Cerebellar nuclear complex (tissue), 1 donor: ENCODE measurements around the gene TNFAIP2.

Experiments used
- DNase-seq, 2 experiments: peaks; one replicate each; lab custom pipeline; 2025; lab: John Stamatoyannopoulos, UW

TNFAIP2 gene, protein sequence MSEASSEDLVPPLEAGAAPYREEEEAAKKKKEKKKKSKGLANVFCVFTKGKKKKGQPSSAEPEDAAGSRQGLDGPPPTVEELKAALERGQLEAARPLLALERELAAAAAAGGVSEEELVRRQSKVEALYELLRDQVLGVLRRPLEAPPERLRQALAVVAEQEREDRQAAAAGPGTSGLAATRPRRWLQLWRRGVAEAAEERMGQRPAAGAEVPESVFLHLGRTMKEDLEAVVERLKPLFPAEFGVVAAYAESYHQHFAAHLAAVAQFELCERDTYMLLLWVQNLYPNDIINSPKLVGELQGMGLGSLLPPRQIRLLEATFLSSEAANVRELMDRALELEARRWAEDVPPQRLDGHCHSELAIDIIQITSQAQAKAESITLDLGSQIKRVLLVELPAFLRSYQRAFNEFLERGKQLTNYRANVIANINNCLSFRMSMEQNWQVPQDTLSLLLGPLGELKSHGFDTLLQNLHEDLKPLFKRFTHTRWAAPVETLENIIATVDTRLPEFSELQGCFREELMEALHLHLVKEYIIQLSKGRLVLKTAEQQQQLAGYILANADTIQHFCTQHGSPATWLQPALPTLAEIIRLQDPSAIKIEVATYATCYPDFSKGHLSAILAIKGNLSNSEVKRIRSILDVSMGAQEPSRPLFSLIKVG

DNA sequence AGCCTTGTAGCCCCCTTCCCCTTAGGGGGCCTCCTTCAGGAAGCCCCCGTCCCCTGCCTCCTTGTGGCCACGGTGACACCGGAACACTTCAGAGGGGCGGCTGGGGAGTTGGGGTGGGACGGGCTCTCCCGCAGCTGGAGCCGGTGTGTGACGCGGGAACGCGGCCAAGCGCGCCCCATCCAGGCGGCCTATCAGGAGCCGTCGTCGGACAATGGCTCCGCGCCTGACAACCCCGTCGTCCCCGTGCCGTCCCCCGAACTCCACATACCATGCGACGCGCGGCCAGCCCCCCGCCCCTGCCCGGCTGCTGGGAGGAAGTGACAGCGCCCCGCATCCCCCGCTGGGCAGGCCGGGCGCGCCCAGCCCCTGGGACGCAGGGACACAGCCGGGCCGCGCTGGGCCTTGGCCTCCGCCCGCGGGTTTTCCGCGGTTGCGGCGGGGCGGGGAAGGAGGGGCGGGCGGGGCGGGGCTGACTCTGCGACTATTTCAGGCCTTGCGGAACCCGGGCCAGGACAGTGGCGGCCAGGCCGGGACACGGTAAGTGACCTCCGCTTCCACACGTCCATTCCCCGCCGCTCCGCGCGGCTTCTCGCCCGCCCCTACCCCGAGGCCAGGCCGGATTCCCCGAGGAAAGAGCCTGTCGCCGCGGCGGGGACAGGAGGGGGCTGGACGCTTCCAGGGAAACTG lies at the start of gene TNFAIP2:
TSS of gene TNFAIP2 (plus strand) at position 515 of the 687 bp plus-strand sequence. CDS start 2,997 bp downstream, outside the sequence.
- DNase-seq, result no peak

DNA sequence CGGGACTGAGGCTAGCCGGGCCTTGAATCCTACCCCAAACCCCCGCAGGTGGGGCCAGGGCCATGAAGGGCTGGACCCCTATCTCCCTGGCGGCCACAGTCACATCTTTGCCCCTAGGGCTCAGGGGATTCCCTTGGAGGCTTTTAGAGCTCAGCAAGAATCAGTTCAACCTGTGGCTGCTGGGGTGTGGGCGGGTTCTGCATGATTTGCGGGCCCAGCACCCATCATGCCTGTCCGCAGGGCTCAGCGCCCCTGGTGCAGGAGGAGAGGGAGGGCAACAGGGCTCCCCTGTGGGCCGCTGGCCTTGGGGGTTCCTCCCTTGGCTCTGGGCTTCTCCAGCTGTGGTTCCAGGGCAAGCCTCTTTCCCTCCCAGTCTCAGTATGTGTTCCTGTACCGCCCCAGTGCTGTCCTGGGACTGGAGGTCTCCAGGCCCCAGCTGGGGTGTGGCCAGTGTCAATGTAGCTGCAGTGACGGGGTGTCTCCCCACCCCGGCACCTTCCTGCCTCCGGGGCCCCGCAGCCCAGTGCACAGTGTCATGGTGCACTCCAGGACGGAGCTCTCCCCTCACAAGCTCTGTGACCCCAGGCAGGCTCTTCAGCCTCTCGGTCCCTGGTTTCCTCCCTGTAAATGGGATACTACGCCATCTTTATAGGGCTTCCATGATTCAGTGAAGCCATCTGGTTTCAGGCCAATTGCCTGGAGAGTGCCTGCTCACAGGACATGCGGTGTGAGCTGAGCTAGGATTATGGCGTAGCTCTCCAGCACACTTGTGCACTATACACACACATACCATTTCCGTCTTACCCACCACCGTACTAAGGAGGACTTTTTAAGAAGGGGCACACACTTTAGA lies 49.2 kb upstream of the TNFAIP2 start:
- DNase-seq, result no peak

DNA sequence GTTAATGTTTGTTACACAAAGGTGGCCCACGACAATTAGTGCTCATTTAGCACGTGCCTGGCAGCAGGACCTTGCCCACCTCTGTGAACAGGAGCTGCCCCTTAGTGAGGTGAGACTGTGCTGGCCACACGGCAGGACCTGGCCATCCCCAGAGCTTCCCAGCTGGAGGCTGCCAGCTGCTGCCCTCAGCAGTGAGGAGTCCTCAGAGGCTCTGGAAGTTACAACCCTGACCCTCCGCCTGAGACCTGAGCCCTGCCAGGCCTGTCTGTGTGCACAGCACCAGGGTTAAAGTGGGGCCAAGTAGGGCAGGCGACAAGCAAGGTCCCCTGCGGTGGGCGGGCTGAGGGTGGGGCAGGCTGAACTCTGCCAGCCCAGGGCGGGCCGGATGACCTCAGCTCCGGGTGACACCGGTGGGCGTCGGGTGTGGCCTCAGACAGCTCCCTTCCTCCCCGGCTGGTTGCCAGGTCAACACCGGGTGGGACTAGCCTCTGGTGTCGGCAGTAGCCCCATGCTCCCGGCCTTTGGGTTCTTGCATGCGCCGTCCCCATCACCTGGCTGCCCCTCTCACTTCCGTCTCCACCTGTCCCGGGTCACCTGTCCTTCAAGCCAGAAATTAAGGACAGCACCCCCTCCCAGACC lies 48.4 kb upstream of the TNFAIP2 start:
- no peak for DNase-seq

DNA sequence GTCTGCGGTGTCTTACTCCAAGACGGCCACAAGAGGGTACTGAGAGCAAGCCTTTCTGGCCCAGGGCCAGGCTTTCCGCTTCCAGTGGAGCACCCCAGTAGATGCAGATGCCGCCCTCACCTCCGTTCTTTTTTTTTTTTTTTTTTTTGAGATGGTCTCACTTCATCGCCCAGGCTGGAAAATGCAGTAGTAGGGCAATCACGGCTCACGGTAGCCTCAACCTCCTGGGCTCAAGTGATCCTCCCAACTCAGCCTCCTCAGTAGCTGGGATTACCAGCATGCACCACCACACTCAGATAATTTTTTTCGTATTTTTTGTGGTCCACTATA lies 44.9 kb upstream of the TNFAIP2 start:
- peak in 1 of 2 experiments; percentile 7 for DNase-seq

DNA sequence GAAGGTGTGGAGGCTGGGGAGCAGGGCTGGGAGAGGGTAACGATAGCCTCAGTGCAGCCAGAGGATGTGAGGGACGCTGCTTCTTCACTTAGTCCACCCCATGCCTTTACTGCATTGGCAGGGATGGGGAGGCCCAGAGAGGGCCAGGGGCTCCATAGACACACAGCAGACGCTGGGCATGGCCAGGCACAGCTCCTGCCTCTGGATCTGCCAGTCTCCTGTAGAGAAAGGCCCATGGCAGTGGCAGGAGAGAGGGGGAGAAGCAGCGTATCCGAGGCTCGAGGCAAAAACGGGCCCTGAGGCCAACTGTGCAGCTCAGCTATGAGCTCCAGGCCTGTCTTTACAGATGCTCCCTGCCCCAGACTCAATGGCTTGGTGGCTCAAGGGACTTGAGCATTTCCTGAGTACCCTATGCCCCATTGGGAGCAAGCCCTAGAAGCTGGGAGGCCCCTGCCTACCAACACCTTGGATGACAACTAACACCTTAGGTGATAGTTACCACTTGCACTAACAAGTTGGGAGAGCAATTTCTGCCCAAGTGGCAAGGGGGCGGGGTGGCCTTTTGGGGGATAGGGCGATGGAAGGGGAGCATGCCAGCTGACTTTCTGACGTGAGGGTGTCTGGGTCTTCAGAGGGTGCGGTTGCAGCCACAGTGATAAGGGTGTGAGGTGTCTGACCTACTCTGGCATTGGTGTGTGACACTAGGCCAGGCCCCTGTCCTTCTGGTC lies 44.2 kb upstream of the TNFAIP2 start:
- no peak for DNase-seq

DNA sequence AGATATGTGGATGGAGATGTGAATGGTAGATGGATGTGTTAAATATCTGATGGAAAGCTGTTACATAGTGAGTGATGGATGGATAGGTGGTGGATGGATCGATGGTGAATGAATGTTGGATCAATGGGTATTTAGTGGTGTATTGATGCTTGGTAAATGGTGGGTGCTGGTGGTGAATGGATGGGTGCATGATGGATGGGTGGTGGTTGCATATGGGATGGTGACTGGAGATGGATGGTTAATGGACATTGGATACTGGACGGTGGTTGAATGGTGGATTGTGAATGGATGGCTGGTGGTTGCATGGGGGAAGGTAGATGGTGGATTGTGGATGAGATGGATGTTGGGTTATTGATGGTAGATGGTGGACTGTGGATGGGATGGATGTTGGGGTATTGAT lies 41.3 kb upstream of the TNFAIP2 start:
- DNase-seq, result no peak

DNA sequence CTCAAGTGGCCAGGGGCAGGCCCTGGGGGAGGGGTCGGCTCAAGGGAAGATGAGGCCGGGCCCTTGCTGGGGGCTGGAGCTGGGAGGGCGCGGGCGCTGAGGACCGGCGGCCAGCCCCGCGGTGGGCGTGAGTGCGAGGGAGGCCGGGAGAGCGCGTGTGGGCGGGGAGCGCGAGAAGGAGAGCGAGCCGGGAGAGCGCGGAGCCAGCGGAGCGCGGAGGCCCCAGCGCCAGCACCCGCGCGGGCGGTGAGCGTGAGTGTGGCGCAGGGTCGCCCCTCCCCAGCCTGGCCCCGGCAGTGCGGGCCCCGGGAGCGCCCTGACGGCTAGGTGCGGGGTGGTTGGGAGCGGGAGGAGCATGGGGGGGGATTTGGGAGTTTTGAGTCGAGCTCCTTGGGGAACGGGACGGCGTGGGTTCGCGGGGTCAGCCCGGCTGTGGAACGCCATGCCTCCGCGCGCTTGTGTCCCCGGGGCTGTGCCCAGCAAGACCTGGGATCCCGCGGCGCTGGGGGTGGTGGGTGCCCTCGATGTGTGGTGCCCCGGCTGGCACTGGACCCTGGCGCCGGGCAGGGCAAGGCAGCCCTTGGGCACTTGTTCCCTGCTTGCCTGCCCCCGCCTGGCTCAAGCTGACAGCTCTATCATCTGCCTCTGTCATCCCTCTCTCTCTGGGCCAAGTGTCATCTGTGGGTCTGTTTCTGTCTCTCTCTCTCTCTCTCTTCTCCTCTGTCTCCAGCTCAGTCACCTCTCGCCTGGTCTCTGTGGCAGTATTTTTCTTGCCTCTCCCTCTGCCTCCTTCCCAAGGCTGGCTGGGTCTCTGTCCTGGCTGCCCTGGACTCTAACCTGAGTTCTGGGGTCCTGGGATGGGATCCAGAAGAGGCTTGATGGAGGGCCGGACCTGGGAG lies 39.0 kb upstream of the TNFAIP2 start, which contains the start of gene LBHD2:
TSS of gene LBHD2 (plus strand) at position 190 of the 899 bp plus-strand sequence. CDS start 1,803 bp downstream, outside the sequence.
- no peak for DNase-seq

DNA sequence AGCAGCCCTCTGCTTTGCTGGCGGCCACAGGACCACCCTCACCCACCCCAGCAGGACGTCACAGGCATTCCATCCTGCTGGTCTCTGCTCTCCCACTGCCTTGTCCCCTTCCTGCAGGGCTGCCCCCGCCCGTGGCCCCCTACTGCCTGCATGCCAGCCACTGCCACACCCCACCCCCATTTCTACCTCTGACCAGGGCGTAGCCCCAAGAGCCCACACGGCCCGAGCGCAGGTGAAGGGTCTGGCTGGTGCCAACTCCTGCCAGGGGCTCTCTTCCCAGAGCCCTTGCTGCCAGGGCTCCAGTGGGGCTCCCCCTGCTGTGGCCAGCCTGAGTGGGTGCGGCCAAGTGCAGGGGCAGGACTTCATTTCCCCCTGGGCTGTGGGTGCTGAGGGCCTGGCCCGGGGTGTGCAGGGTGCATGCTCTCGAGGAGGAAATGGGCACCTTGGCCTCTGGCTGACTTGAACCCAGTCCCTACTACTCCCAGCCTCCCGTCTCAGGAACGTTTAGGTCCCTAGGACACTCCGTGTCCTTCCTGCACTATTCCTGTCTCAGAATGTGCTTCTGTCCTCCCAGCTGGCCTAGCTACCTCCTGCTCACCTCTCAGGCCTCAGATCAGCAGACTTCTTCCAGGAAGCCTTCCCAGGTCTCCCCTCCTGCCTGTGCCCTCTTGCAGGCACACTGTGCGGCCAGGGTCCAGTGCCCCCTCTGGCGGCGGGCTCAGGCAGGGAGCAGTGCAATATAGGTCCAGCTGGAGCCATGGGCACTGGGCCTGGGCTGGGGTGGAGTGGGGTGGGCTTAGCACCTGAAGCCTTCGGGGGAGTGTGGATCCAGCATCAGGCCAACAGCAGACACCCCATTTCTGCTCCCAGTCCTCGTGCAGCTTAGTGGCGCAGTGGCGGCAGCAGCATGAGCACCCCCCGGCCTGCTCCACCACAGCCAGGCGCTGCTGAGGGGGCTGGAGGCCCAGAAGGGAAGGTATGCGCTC lies 37.9 kb upstream of the TNFAIP2 start:
- no peak for DNase-seq

DNA sequence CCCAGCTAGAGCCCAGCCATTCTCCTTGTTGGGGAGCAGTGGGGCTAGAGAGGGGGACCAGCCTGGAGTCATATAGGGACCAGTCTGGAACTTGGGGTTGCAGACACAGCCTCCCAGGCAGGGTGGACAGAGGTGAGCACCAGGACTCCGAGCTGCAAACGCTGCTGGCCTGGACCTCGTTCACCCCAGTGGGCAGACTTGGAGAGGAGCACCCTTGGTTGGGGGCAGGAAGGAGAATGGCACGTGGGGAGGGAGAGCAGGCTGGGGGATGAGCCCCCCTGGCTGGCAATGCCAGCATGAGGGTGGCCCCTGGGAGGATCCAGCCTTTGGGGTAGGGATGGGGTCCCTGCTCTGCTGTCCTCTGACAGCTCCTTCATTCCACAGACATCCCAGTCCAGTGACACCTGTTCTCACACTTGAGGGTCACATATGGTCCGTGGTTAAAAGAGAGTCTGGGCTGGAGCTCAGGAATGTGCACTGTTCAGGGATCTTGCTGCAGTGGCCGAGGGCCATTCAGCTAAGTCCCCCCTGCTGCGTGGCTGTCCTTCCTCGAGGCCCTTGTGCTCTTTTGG lies 36.4 kb upstream of the TNFAIP2 start:
- DNase-seq, result no peak

DNA sequence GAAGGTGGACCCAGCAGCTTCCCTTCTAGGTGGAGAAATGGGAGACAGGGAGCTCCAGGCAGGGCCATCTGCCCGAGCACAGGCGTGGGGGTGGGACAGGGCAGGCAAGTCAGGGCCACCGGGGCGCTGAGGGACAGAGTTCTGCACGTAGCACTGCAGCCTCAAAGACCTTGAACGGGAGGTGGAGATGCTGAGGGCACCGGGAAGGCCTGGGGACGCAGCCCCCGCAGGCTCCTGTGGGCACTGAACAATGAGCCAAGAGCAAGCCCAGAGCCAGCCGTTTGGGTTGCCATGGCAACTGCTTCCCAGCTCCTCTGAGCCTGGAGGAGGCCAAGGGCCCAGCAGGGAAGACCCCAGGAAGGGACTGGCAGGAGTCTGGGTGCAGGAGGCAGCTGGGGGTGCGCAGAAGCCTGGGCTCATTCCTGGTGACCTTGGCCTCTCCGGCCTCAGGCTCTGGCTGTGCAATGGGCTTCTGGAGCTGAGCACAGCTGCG lies 35.9 kb upstream of the TNFAIP2 start:
- DNase-seq, result no peak

DNA sequence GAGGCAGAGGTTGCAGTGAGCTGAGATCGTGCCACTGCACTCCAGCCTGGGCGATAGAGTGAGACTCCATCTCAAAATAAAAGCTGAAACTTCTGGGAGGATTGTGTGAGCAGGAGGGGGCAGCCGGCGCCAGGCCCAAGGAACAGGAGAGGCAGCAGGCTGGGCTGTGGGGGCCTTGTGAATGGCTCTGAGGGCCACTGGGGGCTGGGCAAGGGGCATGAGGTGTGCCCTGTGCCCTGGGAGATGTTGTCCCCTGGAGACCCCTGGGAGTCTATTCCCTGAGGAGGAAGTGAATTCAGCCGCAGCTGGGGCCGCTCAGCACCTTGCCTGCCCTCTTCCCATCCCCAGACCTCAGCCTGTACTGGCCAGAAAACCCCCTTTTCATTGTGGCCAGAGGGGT lies 34.3 kb upstream of the TNFAIP2 start:
- DNase-seq, result no peak

DNA sequence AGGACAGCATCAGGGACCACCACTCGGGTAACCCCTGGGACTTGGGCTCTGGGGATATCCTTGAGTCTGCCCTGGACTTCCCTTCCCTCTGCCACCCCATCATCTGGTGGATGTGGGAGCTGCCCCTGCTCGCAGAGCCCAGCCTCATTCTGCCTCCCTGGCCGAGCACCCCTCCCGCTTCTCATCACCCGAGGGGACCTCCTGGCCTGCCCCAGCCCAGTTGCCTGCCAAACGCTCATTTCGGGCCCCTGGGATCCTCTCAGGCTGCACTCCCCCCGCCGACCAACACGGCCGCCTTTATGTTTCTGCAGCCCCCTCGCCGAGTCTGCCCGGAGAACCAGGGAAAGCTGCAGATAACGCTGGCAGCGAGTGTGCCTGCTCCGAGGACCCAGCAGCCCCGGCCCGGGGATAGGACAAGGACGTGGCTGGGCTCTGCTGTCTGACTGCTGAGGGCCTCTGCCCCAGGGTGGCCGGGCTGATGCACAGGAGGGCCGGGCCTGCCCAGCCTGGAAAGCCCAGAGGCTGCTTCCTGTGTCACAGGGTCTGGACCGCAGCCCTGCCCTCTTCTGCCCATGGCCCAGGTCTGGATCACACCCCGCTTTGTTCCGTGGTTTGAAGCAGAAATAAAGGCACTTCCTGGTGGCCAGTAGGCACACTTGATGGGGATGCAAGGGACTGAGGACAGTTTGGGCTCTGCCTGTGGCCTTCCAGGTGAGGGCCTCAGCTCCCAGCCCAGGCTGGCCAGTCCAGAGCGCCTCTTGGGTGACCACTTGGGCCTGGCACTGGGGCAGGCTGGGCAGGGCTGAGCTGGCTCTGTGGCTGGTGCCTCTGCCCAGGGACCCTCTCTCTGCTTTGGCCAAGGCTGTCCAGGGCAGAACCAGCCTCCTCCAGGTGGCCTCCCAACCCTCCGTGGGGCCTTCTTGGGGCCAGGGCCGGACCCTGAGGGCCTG lies 33.6 kb upstream of the TNFAIP2 start:
- DNase-seq, result no peak

DNA sequence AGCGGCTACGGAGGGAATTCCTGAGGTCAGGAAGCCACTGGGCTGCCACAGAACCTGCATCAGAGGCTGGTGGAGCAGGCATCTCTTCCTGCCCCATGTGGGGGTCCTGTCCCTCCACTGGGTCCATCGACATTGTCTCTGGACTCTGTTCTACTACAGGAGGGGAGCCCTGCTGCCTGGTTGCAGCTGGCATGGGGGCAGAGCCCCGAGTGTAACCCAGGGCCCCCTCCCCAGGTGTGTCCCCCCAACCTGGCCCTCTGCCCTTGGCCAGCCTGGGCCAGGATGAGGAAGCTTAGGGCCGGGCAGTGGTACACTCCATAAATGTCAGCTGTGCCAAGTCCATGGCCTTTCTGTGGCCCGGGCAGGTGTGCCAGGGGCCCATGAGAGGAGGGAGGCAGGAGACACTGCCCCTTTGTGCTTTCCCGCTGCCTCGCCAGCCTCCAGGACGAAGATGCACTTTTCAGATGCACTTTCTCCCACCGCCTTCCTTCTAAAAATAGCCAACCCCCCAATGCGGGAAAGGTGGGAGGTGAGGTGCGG lies 32.7 kb upstream of the TNFAIP2 start:
- DNase-seq, result no peak

DNA sequence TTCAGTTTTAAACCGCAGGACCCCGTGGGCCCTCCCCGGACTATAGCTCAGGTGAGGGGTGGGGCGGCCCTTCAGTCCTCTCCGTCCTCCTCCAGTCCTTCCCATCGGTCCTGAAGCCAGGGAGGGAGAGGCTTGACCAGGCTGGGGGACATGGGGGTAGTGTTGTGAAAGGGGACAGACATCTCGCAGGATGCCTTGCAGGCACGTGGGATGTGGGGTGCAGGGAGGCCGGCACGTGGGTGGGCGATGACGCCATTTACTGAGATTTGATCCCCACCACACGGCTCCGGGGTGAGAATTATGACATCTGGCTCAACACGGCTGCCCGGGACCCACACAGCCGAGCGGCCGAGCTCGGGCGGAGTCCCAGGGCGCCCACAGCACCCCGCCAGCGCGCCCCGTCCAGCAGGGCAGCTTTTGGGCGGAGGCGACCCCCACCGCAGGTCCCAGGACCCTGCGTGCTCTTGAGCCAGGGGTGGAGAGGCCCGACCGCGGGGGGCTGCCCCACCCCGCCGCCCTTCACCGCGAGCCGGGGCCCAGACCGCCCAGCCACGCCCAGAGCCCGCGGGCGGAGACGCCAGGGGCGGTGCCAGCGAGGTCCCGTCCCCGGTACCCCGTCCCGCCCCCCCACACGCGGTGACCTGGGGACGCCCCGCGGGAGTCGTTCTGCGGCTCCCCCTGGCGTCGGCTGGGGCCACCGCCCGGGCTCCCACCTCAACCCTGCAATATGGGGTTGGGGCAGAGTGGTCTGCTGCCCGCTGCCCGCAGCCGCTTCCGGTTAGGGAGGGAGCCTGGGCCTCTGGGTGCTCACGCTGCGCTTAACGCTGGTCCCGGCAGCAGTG lies 32.0 kb upstream of the TNFAIP2 start:
- DNase-seq, result no peak

DNA sequence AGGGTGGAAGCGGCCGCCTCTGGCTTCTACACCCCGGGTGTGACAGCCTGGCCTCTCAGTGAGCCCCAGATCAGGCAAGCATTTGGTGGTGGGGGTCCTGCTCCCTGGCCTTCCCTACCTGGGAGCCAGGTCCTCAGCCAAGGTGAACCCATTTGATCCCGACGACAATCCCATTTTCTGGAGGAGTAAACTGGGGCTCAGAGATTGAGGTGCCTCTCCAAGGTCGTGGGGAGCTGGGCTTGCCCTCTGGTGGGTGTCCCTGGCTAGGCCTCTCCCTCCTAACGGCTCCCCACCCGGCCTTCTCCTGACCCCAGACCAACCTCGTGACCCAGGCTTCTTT lies 31.4 kb upstream of the TNFAIP2 start:
- DNase-seq, result no peak
